ENCODE measurements around the gene HMOX1. TPM values are rescaled to one million over a fixed set of nuclear protein-coding genes. Genes with fewer than 3 reads are reported as not detected.

HMOX1 gene
- total RNA-seq, 1 donor from 2014 or later: 11.1 TPM

DNA sequence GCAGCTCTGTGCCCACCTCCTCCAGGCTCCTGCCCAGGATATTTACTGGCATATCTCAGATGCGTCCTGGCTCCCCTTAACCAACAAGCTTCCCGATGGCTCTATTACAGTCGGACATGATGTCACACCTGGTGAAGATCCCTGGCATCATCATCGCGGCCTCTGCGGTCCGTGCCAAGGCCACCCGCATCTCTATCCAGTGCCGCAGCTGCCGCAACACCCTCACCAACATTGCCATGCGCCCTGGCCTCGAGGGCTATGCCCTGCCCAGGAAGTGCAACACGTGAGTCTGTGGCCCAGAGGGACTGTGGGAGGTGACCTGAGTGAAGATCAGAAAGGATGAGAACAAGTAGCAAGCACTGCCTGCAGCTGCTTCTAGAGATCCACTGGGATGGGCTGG is 25.5 kb downstream of the HMOX1 start:
- DNase-seq: no peak

GRCh38 chr22:35407362-35407761 is 26.5 kb downstream of the HMOX1 start:
- no peak for DNase-seq

DNA sequence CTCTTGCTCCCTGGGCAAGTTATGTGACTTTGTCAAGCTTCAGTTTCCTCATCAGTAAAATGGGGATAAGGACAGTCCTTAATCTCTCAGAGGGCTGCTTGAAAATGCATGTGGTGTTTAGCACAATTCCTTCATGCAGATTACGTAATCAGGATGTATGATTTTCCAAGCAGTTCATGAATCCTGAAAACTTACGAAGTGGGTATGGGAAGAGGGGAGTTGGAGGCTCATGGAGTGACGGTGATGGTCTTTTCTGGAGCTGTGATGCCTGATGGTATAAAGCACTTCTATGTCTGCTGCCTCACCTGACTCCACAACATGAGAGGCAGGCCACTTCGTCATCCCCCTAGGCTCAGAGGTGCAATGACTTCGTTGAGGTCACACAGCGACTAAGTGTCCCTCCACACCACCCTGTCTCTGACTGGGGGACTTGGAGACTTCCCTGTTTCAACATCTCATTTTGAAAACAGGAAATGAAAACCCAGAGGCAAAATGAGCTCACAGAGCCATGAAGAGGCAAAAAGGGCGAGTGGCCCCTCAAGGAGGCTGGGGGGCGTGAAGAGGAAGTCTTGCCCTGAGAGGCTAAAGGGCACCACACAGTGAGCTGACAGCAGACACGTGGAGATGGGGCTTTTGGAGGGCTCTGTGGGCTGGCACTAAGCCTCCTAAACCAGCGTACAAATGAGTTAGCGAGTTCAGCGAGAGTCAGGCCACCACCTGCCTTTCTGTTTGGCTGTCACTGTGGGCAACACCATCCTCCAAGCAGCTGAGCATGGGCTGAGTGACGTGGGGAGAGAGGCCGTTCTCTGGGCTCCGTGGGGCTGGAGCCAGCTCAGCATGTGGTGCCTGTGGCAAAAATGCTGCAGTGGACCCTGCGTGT is 29.1 kb downstream of the HMOX1 start:
- peak; percentile 55 for DNase-seq

DNA sequence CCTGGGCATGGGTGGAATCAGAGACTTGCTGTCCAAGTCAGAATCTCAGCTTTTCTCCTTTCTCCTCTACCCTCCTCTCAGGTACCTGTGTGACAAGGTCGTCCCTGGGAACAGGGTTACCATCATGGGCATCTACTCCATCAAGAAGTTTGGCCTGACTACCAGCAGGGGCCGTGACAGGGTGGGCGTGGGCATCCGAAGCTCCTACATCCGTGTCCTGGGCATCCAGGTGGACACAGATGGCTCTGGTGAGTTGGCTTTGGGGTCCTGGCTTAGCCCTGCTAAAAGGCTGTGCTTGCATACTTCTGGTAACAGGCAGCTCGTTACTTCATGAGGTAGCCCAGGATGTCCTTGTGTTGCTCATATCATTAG is 29.8 kb downstream of the HMOX1 start:
- no peak for DNase-seq

DNA sequence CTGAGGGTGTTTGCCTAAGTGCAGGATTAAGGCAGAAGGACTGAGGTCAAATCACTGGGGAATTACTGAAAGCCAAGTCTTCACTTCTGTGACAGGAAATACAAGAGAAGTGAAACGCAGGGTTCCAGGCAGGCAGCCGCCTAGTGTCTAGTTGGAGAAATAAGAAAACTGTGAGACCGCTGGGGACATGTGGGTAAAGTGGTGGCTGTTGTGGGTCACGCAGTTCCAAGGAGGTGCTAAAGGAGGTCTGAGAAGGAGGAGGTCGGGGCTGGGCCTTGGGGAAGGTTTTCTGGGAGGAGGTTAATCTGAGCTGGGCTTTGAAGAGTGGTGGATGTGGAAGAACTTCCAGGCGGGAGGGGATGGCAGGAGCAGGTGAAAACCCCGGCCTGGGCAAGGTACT is 30.2 kb downstream of the HMOX1 start:
- DNase-seq: no peak

- DNase-seq: no peak
Observed at GRCh38 chr22:35413624-35414023, 32.7 kb downstream of the HMOX1 start.

DNA sequence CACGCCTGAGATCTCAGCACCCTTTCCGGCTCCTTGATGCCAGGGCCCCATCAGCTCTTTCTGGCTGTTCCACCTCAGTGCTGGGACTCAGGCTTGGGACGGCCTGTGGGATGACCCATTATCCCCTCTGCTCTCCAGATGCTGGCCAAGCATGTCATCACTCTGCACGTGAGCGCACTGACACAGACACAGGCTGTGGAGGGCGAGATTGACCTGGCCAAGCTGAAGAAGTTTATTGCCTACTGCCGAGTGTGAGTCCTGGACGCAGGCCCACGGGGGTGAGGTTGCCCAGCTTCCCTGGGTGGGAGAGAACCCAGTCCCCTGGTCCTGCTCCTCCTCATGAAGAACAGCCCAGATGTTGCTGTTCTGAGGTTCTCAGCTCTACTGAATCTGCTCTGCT is 36.7 kb downstream of the HMOX1 start:
- no peak for DNase-seq

DNA sequence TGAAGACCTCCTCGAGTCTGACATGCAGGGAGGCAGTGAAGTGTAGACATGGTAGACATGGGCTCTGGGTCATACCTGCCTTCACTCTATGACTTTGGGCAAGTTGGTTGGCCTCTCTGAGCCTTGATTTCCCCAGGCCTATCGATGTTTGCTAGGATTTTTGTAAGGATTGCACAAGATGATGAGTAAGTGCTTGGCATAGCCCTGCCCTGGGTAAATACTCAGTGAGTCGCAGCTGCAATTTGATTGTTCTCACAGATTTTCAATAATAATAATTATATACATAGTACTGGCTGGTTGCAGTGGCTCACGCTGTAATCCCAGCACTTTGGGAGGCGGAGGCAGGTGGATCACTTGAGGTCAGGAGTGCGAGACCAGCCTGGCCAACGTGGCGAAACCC is 37.2 kb downstream of the HMOX1 start:
- no peak for DNase-seq

GRCh38 chr22:35418731-35419130 is 37.8 kb downstream of the HMOX1 start:
- no peak for DNase-seq

- no peak for DNase-seq
Observed at GRCh38 chr22:35419756-35420155, 38.9 kb downstream of the HMOX1 start.

DNA sequence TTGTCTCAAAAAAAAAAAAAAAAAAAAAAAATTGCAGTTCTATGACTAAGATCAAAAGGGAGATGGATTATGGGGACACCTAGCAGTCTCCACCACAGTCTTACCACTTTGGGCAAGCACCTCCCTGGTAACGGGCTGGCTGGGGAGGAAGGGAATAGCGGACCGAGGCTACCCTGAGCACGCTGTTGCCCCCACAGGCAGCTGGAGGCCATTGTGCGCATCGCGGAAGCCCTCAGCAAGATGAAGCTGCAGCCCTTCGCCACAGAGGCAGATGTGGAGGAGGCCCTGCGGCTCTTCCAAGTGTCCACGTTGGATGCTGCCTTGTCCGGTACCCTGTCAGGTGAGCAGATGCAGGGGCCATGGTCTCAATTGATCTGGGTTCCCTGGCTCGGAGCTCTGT is 40.2 kb downstream of the HMOX1 start:
- no peak for DNase-seq

DNA sequence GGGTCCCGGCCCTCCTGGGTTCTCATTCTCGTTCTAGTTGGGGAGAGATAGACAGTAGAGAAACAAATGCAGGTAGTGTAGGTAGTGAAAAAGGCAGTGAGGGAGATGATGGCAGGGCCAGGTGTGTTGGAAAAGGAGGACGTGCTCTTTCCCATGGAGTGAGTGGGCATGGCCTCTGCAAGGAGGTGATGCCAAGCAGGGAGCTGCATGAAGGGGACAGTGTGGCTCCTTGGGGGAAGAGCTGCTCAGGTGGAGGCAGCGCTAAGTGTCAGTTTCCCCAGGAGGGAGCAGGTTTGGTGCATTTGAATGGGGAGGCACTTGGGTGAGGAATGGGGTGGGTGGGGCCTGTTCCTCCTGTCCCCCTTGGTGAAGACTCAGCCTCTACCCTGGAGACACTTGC is 41.2 kb downstream of the HMOX1 start:
- no peak for DNase-seq

DNA sequence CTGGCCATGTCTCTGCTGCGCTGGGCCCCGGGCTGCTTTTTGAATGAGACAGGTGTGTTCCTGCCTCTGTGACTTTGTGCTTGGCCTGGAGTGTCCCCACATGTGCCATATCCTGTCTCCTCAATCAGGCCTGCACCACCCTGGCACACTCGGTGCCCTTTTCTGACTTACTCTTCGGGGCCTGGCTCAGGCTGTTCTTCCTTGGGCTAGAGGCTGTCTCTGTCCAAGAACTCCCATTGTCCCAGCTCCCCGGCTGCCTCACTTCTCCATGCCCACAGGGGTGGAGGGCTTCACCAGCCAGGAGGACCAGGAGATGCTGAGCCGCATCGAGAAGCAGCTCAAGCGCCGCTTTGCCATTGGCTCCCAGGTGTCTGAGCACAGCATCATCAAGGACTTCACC is 42.0 kb downstream of the HMOX1 start:
- DNase-seq: no peak

DNA sequence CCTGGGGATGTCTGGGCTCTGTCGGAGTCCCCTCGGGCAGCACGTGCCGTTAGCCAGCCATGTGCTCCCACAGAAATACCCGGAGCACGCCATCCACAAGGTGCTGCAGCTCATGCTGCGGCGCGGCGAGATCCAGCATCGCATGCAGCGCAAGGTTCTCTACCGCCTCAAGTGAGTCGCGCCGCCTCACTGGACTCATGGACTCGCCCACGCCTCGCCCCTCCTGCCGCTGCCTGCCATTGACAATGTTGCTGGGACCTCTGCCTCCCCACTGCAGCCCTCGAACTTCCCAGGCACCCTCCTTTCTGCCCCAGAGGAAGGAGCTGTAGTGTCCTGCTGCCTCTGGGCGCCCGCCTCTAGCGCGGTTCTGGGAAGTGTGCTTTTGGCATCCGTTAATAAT is 43.2 kb downstream of the HMOX1 start:
- no peak for DNase-seq

- DNase-seq: no peak
Observed at GRCh38 chr22:35424761-35425160, 43.9 kb downstream of the HMOX1 start.

DNA sequence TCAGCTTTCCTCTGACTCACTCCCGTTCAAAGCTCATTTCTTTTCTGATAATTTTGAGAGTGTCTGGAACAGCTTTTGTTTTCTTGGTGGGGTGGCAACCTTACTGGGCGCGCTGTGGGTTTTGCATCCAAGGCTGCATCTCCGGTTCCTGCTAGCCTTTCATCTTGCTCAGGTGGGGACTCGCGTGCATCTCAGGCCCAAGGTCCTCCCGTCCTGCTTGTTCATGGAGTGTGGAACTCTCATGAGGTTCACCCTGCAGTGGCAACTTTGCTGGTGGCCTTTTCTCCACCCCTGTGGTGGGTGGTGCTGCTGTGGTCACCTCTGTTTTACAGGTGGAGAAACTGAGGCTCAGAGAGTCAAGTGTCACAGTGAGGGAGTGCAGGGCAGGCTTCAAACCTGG is 44.6 kb downstream of the HMOX1 start:
- DNase-seq: no peak

DNA sequence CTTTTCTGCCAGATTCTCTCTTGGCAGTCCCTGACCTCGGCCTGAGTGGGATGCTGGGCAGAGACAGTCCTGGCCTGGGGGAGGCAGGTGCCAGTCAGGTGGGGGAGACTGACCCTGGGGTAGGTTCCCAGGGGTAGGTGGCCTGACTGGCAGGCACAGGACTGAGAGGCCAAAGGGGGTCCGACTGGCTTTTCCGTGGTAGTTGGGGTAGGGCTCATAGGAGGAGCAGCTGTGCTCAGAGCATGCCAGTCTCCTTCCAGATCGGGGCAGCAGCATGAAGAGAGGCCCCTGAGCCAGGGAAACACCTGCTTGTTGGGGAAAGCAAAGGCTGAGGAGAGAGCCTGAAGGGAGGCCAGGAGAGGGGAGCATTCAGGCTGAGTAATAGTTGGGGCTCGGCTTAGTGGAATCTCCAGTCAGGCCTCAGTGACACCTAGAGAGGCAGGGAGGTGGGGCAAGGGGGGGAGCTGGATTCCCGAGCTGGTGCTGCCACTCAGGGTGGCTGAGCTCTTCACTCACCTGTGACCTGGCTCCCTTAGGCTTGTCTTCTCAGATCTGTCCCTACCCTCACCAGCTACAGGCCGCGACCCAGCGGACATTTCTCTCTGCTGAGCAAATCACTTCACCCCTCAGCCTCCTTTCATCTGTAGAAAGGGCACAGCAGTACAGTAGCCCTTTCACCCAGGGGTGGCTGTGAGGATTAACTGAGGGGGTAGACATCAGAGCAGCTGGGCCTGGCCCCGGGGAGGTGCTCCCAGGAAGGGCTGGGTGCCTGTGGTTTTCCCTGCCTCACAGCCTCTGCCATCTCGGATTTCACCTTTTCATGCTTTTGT is 45.3 kb downstream of the HMOX1 start:
- peak; percentile 50 for DNase-seq

GRCh38 chr22:35426801-35427140 is 45.9 kb downstream of the HMOX1 start:
- no peak for DNase-seq

GRCh38 chr22:35430897-35431322 is 50.0 kb downstream of the HMOX1 start:
- peak; percentile 91 for DNase-seq

- DNase-seq: no peak
Observed at GRCh38 chr22:35431483-35432227, 50.8 kb downstream of the HMOX1 start.

DNA sequence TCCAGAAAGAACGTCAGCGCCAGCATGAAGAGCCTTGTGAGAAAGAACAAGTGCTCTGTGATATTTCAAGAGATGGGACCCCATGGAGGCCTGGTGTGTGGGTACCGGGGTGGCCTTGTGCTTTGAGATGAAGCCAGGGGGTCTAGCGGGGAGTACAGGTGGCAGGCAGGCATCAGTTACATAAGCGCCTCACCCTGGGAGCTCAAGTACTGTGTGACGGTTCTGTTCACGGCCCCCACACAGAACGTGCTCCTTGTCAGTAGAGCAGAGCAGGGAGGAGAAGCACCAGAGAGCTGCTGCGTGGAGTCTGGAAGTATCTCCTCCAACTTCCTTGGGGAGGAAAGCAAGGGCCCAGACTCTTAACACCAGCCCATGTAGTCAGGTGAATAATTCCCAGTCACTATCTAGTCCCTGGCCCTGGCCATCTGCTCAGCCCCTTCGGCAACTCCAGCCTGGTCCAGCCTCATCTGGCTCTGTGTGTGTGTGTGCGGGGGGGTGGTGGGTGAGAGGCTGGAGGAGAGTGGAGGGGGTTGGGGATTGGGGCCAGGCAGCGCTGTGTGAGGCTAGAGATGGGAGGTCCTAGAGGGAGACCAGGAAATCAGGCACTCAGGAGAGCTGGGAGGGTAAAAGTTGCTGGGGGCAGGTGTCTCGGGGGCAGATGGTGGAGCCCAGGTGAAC is 51.5 kb downstream of the HMOX1 start:
- DNase-seq: no peak

DNA sequence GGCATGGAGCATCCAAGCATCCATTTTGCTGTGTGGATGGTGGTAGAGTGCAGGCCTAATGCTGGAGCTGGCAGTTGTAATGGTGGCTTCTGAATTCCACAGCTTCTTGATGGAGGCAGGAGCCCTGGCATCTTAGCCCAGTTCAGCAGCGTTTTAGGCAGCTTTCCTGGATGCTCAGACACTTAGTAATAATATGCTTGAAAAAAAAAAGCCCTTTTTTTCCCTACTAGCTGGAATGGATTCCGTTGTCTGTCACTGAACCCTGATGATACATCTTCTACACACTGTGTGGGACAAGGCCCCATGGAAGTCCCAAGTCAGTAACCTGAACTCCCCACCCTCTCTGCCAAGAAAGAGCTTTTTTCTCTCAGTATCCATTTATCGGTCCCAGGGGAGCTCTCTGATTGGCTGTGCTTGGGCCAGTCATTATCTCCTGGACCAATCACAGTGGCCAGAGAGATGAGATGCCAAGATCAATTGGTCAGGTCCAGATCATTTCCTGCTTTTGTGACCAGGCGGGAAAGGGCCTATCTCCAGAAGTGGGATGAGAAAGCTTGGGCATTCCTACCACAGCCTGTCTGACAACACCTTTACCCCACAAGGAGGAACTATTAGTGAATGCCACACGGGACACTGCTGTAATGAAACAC is 53.3 kb downstream of the HMOX1 start:
- no peak for DNase-seq
